Esophagus squamous epithelium (tissue), 5 donors: ENCODE data around the gene PIK3C3. TPM values are rescaled to one million over a fixed set of nuclear protein-coding genes. Genes with fewer than 3 reads are reported as not detected.

ENCODE experiments used
- DNase-seq: peaks from one replicate; lab custom pipeline; 2025; lab: John Stamatoyannopoulos, UW
- H3K27ac ChIP-seq, 4 donors: fragments of 200-600 bp; sonication (generic); one replicate each; pipeline ENCODE4 v1.5.1; 2016 to 2019; ENCODE audit warnings: mild to moderate bottlenecking in 1 of 4
- H3K27me3 ChIP-seq, 4 donors: fragments of 200-600 bp; sonication (generic); 1 replicate in 3 of 4; 2 replicates in 1 of 4; pipeline versions ENCODE4 v1.5.1 to v1.6.0; 2017 to 2021; ENCODE audit warnings: antibody characterized with exemption in 1 of 4
- H3K36me3 ChIP-seq, 3 donors: fragments of 200-600 bp; sonication (generic); one replicate each; pipeline ENCODE4 v1.5.1; 2016 to 2019
- H3K4me1 ChIP-seq, 3 donors: fragments of 200-600 bp; sonication (generic); one replicate each; pipeline ENCODE4 v1.5.1; 2017 to 2019
- H3K4me3 ChIP-seq, 4 donors: fragments of 200-600 bp; sonication (generic); 1 replicate in 3 of 4; 2 replicates in 1 of 4; pipeline ENCODE4 v1.5.1; 2016 to 2019; ENCODE audit warnings: mild to moderate bottlenecking in 2 of 4, moderate library complexity in 1 of 4
- H3K9me3 ChIP-seq, 3 donors: fragments of 200-600 bp; sonication (generic); one replicate each; pipeline ENCODE4 v1.5.1; 2016 to 2019
- CTCF ChIP-seq, 6 experiments: fragments of 450-650 bp in 4 of 6; fragments of 200-600 bp in 2 of 6; sonication (generic) in 2 of 6; IDR thresholded peaks; one replicate each; pipeline ENCODE4 v1.5.1; 2016 to 2019; ENCODE audit warnings: antibody characterized with exemption in 6 of 6, mild to moderate bottlenecking in 4 of 6, moderate library complexity in 4 of 6
- POLR2A ChIP-seq, 4 donors: fragments of 450-650 bp; IDR thresholded peaks; one replicate each; pipeline ENCODE4 v1.6.1; 2017; ENCODE audit warnings: antibody characterized with exemption in 4 of 4, mild to moderate bottlenecking in 4 of 4, moderate library complexity in 3 of 4
- WGBS, 2 donors: methylation state at CpG; one replicate each; pipeline ENCODE4 v1.1.5; 2018; 5-methylcytosine and 5-hydroxymethylcytosine counted together
- intact Hi-C: fragments of 100-400 bp; cut with DNase I; formaldehyde crosslinking; loops from one replicate; pipeline ENCODE4 v1.15.0; 2022
- total RNA-seq, 4 donors: library from RNA; depleted of rRNA; stranded (reverse); fragments of >200 nt; gene quantifications; one replicate each; pipeline ENCODE4 v1.1.0, GENCODE V29; 2016
- donor health status: DM: yes; HTN: yes; CAD: no.

PIK3C3 gene
- total RNA-seq, 4 donors from 2014 or later: 17.2 to 43.9 (median 23.6) TPM

GRCh38 chr18:41977233-41977632, 22.2 kb downstream of the PIK3C3 start:
- Histone ChIP-seq H3K27ac (no peak overlapping the region), H3K27me3 (no peaks in the 10 kb centered on the region), H3K4me3 (no peak overlapping the region), H3K4me1 (peaks cover 0 to 10% (median 0%) of the 10 kb centered on the region in 3 donors), H3K36me3 (peaks cover 0 to 29% (median 0%) of the 10 kb centered on the region in 3 donors), H3K9me3 (no peaks in the 10 kb centered on the region)
- no peak for DNase-seq
- no peak for TF ChIP-seq POLR2A (IDR thresholded peaks at IDR 0.05)
- TF ChIP-seq CTCF (IDR thresholded peaks at IDR 0.05): no peak
- intact Hi-C loops: no loop called here
- 85 to 88% methylated on average over 6 of the region's 6 CpGs for WGBS, 2 donors

- Histone ChIP-seq H3K36me3 (peaks cover 0 to 36% (median 0%) of the 10 kb centered on the region in 3 donors), H3K4me1 (no peaks in the 10 kb centered on the region), H3K4me3 (no peak overlapping the region), H3K27me3 (no peaks in the 10 kb centered on the region), H3K9me3 (no peaks in the 10 kb centered on the region), H3K27ac (no peak overlapping the region)
- TF ChIP-seq CTCF (IDR thresholded peaks at IDR 0.05) (no peak), POLR2A (IDR thresholded peaks at IDR 0.05) (no peak)
- 92 to 96% methylated on average over 2 of the region's 2 CpGs for WGBS, 2 donors
- DNase-seq: no peak
- intact Hi-C loops: no loop called here
These were observed 28.1 kb downstream of the PIK3C3 start for GRCh38 chr18:41982942-41983660.

- no peak for DNase-seq
- Histone ChIP-seq H3K4me3 (no peak overlapping the region), H3K36me3 (peaks cover 0 to 57% (median 0%) of the 10 kb centered on the region in 3 donors), H3K27me3 (no peaks in the 10 kb centered on the region), H3K27ac (no peak overlapping the region), H3K4me1 (no peaks in the 10 kb centered on the region), H3K9me3 (no peaks in the 10 kb centered on the region)
- intact Hi-C loops: no loop called here
- 94 to 100% methylated on average over 2 of the region's 2 CpGs for WGBS, 2 donors
- no peak for TF ChIP-seq CTCF (IDR thresholded peaks at IDR 0.05)
- TF ChIP-seq POLR2A (IDR thresholded peaks at IDR 0.05): no peak
These were observed 30.9 kb downstream of the PIK3C3 start for GRCh38 chr18:41985914-41986313.

GRCh38 chr18:41989508-41989907, 34.5 kb downstream of the PIK3C3 start:
- H3K27me3 ChIP-seq: no peaks in the 10 kb centered on the region
- DNase-seq: no peak
- WGBS, 2 donors: 86 to 88% methylated on average over 5 of the region's 5 CpGs
- H3K4me3 ChIP-seq: no peak overlapping the region
- TF ChIP-seq CTCF (IDR thresholded peaks at IDR 0.05) (no peak), POLR2A (IDR thresholded peaks at IDR 0.05) (no peak)
- intact Hi-C loops: no loop called here
- H3K4me1 ChIP-seq: no peaks in the 10 kb centered on the region
- no peaks in the 10 kb centered on the region for H3K9me3 ChIP-seq
- peaks cover 0 to 82% (median 0%) of the 10 kb centered on the region in 3 donors for H3K36me3 ChIP-seq
- no peak overlapping the region for H3K27ac ChIP-seq

GRCh38 chr18:41992066-41992465, 37.0 kb downstream of the PIK3C3 start:
- 85 to 86% methylated on average over 2 of the region's 2 CpGs for WGBS, 2 donors
- no peak overlapping the region for H3K27ac ChIP-seq
- H3K36me3 ChIP-seq: peaks cover 0 to 94% (median 4%) of the 10 kb centered on the region in 3 donors
- H3K4me3 ChIP-seq: no peak overlapping the region
- no peak for DNase-seq
- TF ChIP-seq POLR2A (IDR thresholded peaks at IDR 0.05): no peak
- TF ChIP-seq CTCF (IDR thresholded peaks at IDR 0.05): no peak
- intact Hi-C loops: no loop called here
- no peaks in the 10 kb centered on the region for H3K27me3 ChIP-seq
- H3K4me1 ChIP-seq: no peaks in the 10 kb centered on the region
- H3K9me3 ChIP-seq: no peaks in the 10 kb centered on the region
